Hepatocyte (in vitro differentiated cells): ENCODE data around the gene YLPM1.

Source experiments
- CTCF ChIP-seq: fragments of 200-600 bp; sonication (generic); IDR thresholded peaks from 2 replicates; pipeline ENCODE4 v1.5.1; 2016; ENCODE audit warnings: antibody characterized with exemption, mild to moderate bottlenecking; ENCODE audit not compliant: poor library complexity
- EZH2 ChIP-seq: fragments of 200-600 bp; sonication (generic); IDR thresholded peaks from 2 replicates; pipeline ENCODE4 v1.6.1; 2016; ENCODE audit warnings: antibody characterized with exemption, mild to moderate bottlenecking, borderline replicate concordance
- EZH2phosphoT487 ChIP-seq: fragments of 200-600 bp; sonication (generic); IDR thresholded peaks from one replicate; pipeline ENCODE4 v1.6.1; 2018; ENCODE audit warnings: antibody characterized with exemption, mild to moderate bottlenecking, low read depth, moderate library complexity; ENCODE audit not compliant: unreplicated experiment, severe bottlenecking

- TF ChIP-seq CTCF = no peak
- TF ChIP-seq EZH2phosphoT487 = no peak
- TF ChIP-seq EZH2 = no peak
Observed at GRCh38 chr14:74846968-74847665, 84.0 kb downstream of the YLPM1 start.
